GM19397 (cell line): ENCODE measurements around the gene FFAR1.

Experiments used
- ATAC-seq: cut with Tn5 transposase; IDR thresholded peaks from one replicate; pipeline ENCODE4 v1.9.1; 2021; ENCODE audit warnings: mild to moderate bottlenecking, moderate library complexity; ENCODE audit not compliant: unreplicated experiment

Gene FFAR1

GRCh38 chr19:35347171-35347929 lies at the start of gene FFAR1:
FFAR1 (plus strand) TSS chr19:35347902; CDS start chr19:35351552, 3,650 bp downstream.
- ATAC-seq, result peak; percentile 53

GRCh38 chr19:35297922-35298321 lies 49.8 kb upstream of the FFAR1 start:
- ATAC-seq, result no peak

- no peak for ATAC-seq
These were observed 49.1 kb upstream of the FFAR1 start for GRCh38 chr19:35298561-35298972.

- ATAC-seq, result no peak
These were observed 48.0 kb upstream of the FFAR1 start for GRCh38 chr19:35299523-35300338.

GRCh38 chr19:35300339-35300649 lies 47.4 kb upstream of the FFAR1 start:
- no peak for ATAC-seq

GRCh38 chr19:35301961-35302360 lies 45.7 kb upstream of the FFAR1 start:
- no peak for ATAC-seq

- no peak for ATAC-seq
These were observed 45.3 kb upstream of the FFAR1 start for GRCh38 chr19:35302446-35302845.

GRCh38 chr19:35303357-35303915 lies 44.3 kb upstream of the FFAR1 start:
- no peak for ATAC-seq

GRCh38 chr19:35304036-35304435 lies 43.7 kb upstream of the FFAR1 start:
- no peak for ATAC-seq

- ATAC-seq, result no peak
These were observed 42.5 kb upstream of the FFAR1 start for GRCh38 chr19:35305181-35305580.

GRCh38 chr19:35306473-35307246 lies 41.0 kb upstream of the FFAR1 start:
- ATAC-seq, result no peak

- no peak for ATAC-seq
These were observed 39.8 kb upstream of the FFAR1 start for GRCh38 chr19:35307931-35308330.

- no peak for ATAC-seq
These were observed 38.8 kb upstream of the FFAR1 start for GRCh38 chr19:35308910-35309309.

- ATAC-seq, result no peak
These were observed 38.0 kb upstream of the FFAR1 start for GRCh38 chr19:35309481-35310279.

- no peak for ATAC-seq
These were observed 37.4 kb upstream of the FFAR1 start for GRCh38 chr19:35310331-35310730.

GRCh38 chr19:35310811-35311465 lies 36.8 kb upstream of the FFAR1 start:
- no peak for ATAC-seq

- no peak for ATAC-seq
These were observed 35.6 kb upstream of the FFAR1 start for GRCh38 chr19:35311901-35312665.

GRCh38 chr19:35313587-35313986 lies 34.1 kb upstream of the FFAR1 start:
- ATAC-seq, result no peak

GRCh38 chr19:35314031-35314430 lies 33.7 kb upstream of the FFAR1 start:
- no peak for ATAC-seq
